GM15510 (cell line): ENCODE results near the gene CCL8.

Experiments
- POLR2A ChIP-seq: IDR thresholded peaks from 3 replicates; pipeline ENCODE4 v1.6.1; 2011; ENCODE audit warnings: borderline replicate concordance; ENCODE audit not compliant: insufficient read length; ENCODE audit errors: extremely low read depth

Gene CCL8

DNA sequence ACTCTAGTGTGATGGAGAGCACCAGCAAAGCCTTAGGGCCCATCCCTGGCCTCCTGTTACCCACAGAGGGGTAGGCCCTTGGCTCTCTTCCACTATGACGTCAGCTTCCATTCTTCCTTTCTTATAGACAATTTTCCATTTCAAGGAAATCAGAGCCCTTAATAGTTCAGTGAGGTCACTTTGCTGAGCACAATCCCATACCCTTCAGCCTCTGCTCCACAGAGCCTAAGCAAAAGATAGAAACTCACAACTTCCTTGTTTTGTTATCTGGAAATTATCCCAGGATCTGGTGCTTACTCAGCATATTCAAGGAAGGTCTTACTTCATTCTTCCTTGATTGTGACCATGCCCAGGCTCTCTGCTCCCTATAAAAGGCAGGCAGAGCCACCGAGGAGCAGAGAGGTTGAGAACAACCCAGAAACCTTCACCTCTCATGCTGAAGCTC lies at the start of gene CCL8:
TSS of gene CCL8 (plus strand) at position 397 of the 445 bp plus-strand sequence. CDS start 67 bp downstream, outside the sequence.
- TF ChIP-seq POLR2A: no peak

GRCh38 chr17:34269969-34270368 lies 49.3 kb upstream of the CCL8 start, which contains the start of gene CCL7:
Gene CCL7, plus strand, starts transcription at chr17:34270221. Its CDS starts 70 bp downstream, at chr17:34270291.
- no peak for TF ChIP-seq POLR2A

DNA sequence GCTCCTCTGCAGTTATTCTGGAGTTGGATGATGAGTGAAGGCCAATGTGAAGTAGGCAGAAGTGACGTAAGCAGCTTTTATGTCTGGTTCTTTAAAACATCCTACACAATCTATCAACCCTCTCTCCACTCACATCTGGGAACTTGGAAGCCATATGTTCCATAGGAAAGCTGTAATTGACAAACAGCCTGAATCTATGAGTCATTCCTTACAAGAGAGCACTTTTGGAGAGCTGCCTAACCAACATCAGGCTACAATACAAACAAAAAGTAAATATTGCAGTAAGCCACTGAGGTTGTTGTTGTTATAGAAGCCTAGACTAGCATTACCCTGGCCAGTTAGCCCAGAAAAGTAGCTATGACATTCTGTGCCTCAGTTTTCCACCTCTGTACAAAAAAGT lies 43.4 kb upstream of the CCL8 start:
- no peak for TF ChIP-seq POLR2A

DNA sequence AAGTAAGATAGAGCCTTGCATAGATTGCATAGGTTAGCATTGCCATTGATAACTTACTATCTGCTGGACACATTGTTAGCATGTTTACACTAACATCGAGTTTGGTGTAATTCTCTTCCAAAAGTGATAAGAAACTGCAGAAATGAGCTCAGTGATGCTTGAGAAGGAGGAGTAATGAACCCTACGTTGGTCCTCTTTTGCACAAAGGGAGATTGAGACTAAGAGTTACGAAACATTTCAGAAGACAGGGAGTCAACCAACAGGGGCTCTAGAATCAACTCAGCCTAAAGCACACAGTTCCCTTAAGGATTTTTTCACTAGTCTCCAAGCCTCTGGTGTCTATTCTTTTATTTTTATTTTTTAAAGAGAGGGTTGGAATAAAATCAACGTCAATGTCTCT lies 42.4 kb upstream of the CCL8 start:
- no peak for TF ChIP-seq POLR2A

- TF ChIP-seq POLR2A: no peak
Measured at GRCh38 chr17:34283571-34283970, 35.7 kb upstream of the CCL8 start.

DNA sequence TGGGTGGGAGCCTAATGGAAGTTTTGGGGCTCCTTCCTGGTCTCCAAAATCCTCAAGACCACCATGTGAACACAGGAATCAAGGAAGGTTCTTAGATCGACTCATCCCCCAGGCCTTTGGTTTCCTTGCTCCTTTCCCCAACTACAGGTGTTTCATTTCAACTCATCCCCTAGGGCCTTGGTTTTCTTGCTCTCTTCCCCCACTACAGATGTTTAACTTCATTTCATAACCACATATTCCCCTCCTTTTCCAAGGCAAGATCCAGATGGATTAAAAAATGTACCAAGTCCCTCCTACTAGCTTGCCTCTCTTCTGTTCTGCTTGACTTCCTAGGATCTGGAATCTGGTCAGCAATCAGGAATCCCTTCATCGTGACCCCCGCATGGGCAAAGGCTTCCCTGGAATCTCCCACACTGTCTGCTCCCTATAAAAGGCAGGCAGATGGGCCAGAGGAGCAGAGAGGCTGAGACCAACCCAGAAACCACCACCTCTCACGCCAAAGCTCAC lies 33.9 kb upstream of the CCL8 start, which contains the start of gene CCL11:
TSS of gene CCL11 (plus strand) at position 457 of the 507 bp plus-strand sequence. CDS start 67 bp downstream, outside the sequence.
- no peak for TF ChIP-seq POLR2A

- no peak for TF ChIP-seq POLR2A
Measured at GRCh38 chr17:34287875-34288274, 31.4 kb upstream of the CCL8 start.

DNA sequence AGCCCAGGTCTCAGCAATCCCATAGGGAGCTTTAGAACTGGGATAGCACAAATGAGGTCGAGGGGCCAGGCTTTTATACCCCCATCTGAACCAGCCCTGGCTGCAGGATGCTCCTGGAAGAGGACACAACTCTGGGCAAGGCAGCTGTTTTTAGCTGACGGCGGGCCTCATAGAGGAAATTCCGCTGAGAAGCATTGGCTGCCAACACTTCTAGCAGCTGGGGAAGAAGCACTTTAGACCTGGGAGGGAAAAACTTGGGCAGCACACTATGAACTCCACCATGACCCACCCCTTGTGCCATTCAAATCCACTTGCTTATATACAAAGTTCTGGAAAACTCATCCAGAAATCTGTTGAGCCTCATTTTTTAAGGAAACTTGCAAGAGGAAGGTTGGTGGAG lies 28.6 kb upstream of the CCL8 start:
- no peak for TF ChIP-seq POLR2A

DNA sequence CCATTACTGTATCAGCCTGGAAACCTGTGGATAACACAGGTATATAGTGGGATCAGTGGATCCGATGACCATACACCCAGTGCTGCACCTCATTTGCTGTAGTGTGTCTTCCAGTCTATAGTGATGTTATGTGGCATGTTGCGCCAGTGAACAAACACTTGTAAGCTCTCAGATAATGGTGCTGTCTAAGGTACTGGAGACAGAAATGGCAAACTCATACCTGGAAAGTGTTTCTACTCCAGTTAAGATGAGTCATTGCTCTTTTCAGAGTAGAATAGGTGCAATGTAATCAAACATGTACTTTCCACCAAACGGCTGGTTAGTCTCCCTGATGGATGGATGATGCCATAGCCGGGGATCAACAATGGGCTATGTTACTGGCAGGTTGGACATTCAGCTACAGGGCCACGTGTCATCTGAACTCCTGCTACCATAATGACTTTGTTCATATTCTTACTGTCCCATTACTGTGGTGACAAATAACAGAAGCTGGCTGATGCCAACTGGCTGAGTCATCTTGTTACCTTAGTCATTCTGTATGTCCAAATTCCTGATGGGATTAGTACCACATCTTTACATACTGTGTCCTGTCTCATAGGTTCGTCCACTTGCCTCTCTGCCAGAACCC lies 27.4 kb upstream of the CCL8 start:
- no peak for TF ChIP-seq POLR2A

DNA sequence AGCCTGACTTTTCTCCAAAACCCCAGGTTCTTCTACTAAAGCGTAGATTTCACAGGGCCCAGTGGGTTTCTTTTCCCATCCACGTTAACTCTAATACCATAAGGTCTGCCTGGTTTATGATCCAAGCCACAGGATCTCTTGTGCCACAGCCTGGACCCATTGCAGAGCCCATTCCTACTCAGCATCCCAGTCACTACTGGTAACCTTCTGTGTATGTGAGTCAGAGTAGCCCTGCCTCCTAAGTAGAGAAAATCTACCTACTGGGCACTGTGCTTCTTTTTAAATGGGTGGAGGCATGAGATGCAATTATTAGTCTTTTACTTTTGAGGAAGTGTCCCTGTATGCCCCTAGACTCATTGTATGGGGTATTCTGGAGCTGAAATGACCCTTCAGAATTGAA lies 20.2 kb upstream of the CCL8 start:
- no peak for TF ChIP-seq POLR2A

- no peak for TF ChIP-seq POLR2A
Measured at GRCh38 chr17:34299956-34300577, 19.2 kb upstream of the CCL8 start.

DNA sequence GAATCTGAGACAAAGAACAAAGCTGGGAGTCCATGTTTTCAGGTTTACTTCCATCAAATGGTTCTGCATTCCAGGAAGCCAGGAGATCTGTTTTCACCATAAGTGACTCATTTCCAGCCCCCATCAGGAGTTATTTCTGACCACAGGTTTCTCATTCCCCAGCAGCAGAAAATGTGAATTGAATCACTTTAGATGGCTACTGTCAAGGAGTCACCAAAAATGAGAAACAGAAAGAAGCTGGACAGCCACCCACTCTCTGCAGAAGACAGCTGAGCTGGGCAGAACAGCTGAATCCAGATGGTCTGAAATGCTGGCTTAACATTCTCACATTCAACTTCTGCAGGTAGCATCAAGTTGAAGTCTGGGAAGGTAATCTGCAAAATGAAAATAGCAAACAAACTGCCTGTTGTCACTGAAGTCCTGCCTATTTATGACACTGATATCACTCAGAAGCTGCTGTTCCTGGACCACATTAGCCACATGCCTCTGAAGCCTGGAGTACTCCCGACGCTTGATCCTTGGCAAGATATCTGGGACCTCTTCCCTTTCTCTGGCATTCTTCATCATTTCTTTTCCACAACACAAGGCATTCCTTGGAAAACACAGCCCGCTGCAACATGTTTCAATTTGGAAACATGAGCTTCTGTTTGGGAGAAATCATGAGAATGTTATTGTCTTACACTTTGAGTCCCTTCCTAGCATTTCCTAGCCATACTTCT lies 18.4 kb upstream of the CCL8 start:
- TF ChIP-seq POLR2A: no peak

DNA sequence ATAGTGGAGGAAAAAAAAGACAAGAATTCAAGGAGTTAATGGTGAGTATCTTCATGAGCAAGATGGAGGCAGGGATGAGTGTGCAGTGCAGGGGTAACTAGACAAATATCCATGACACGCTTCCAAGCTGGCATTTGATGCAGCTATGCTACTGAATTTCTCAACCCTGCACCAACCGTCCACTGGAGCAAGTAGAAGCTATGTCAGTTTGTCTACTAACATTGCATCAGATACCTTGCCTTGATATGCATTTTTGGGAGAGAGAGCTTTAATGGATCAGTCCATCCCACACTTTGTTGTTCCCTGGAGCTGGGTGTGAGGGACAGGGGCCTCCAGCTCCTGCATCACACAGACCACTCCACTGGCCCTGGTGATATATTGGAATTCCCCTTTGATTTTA lies 17.2 kb upstream of the CCL8 start:
- TF ChIP-seq POLR2A: no peak

GRCh38 chr17:34302636-34303035 lies 16.6 kb upstream of the CCL8 start:
- TF ChIP-seq POLR2A: no peak

DNA sequence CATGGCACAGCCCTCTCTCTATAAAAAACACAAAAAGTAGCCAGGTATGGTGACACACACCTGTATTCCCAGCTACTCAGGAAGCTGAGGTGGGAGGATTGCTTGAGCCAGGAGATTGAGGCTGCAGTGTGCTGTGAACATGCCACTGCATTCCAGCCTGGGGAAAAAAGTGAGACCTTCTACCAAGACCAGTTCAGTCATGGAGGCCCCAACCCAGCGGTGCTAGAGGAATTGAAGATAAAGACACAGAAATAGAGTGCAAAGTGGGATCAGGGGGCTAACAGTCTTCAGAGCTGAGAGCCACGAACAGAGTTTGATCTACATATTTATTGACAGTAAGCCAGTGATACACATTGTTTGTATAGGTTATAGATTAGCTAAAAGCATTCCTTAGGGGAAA lies 15.6 kb upstream of the CCL8 start:
- no peak for TF ChIP-seq POLR2A
